Kidney (tissue), 14 donors: ENCODE data around the gene CFDP1. TPM values are rescaled to one million over a fixed set of nuclear protein-coding genes. Genes with fewer than 3 reads are reported as not detected.

Source experiments
- DNase-seq, 5 donors: peaks; one replicate each; pipeline ENCODE4 v3.0.0-alpha.2; 2013 to 2020
- FAIRE-seq: peaks from 2 replicates; lab custom pipeline; 2012; peaks lifted over from hg19 to GRCh38; lab: Jason Lieb, UNC
- H3K27ac ChIP-seq, 2 donors: one replicate each; pipeline ENCODE4 v1.7.0; 2013; ENCODE audit warnings: low read depth in 2 of 2, low read length in 2 of 2, inconsistent platforms in 1 of 2
- H3K27me3 ChIP-seq: one replicate; pipeline ENCODE4 v1.7.1; 2013; ENCODE audit warnings: low read length, inconsistent platforms; ENCODE audit not compliant: control insufficient read depth, insufficient read depth
- H3K36me3 ChIP-seq, 3 donors: one replicate each; pipeline versions ENCODE4 v1.7.0 to v1.7.1; 2013; ENCODE audit warnings: low read length in 3 of 3, control low read depth in 1 of 3, inconsistent platforms in 1 of 3; ENCODE audit not compliant: insufficient read depth in 3 of 3, control insufficient read depth in 2 of 3
- H3K4me1 ChIP-seq, 3 donors: one replicate each; pipeline versions ENCODE4 v1.7.0 to v1.7.1; 2013; ENCODE audit warnings: low read length in 3 of 3, inconsistent platforms in 1 of 3, low read depth in 1 of 3; ENCODE audit not compliant: control insufficient read depth in 2 of 3, insufficient read depth in 2 of 3
- H3K4me3 ChIP-seq, 3 donors: one replicate each; pipeline versions ENCODE4 v1.7.0 to v1.8.1; 2013; ENCODE audit warnings: low read length in 3 of 3, control low read depth in 1 of 3, inconsistent platforms in 1 of 3
- H3K9ac ChIP-seq, 3 donors: one replicate each; pipeline versions ENCODE4 v1.7.0 to v1.7.1; 2013; ENCODE audit warnings: low read length in 3 of 3, control low read depth in 1 of 3, inconsistent platforms in 1 of 3
- H3K9me3 ChIP-seq, 3 donors: one replicate each; pipeline versions ENCODE4 v1.7.0 to v1.7.1; 2013; ENCODE audit warnings: low read length in 3 of 3, control low read depth in 1 of 3, inconsistent platforms in 1 of 3; ENCODE audit not compliant: control insufficient read depth in 2 of 3, insufficient read depth in 1 of 3
- intact Hi-C: fragments of 100-400 bp; cut with DNase I; formaldehyde crosslinking; loops from one replicate; pipeline ENCODE4 v1.11.1; 2022
- polyA plus RNA-seq: library from polyadenylated mRNA; stranded (reverse); fragments of 350-450 nt; fragmentation: Illumina TruSeq; extraction: RNeasy Lipid Tissue Mini Kit (QIAGEN cat#74804); gene quantifications from one replicate; pipeline ENCODE4 v1.2.3, GENCODE V29; 2014; ENCODE audit warnings: low read depth, low replicate concordance; ENCODE audit not compliant: insufficient read depth
- total RNA-seq: library from RNA; stranded (reverse); fragmentation: NEBNext Ultra II Directional; extraction: Animal tissue kit (Norgen Biotek cat#: 25700); gene quantifications from one replicate; pipeline ENCODE4 v1.2.1, GENCODE V29; 2021
- TF ChIP-seq, protein P1 (sequence below): IDR thresholded peaks from 3 replicates; pipeline ENCODE4 v1.5.1; 2012; ENCODE audit warnings: mild to moderate bottlenecking, moderate library complexity, borderline replicate concordance; ENCODE audit not compliant: insufficient read depth; ENCODE audit errors: extremely low read depth
- donor health status: control.
- donor health status: control.
- donor health status: control.
- donor health status: control.
- donor health status: control.
- donor health status: DM: yes; HTN: yes; CAD: no.
- donor health status: Normal renal cell carcinoma (clear cell type).

Gene CFDP1
- total and polyA plus RNA-seq, 2 donors from 2014 or later, result 53.5 to 148 TPM

DNA sequence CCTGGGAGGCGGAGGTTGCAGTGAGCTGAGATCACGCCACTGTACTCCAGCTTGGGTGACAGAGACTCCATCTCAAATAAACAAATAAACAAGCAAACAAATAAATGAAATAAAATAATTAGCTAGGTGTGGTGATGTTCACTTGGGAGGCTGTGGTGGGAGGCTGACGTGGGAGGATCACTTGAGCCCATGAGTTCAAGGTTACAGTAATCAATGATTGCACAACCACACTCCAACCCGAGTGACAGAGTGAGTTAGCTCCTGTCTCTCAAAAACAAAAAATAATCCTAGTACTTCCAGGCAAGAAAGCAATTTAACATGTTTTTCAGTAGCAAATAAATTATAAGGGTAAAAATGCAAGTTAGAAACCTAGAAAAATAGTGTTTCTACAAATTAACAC lies 26.4 kb downstream of the CFDP1 start:
- FAIRE-seq, result no peak
- TF ChIP-seq, protein P1, sequence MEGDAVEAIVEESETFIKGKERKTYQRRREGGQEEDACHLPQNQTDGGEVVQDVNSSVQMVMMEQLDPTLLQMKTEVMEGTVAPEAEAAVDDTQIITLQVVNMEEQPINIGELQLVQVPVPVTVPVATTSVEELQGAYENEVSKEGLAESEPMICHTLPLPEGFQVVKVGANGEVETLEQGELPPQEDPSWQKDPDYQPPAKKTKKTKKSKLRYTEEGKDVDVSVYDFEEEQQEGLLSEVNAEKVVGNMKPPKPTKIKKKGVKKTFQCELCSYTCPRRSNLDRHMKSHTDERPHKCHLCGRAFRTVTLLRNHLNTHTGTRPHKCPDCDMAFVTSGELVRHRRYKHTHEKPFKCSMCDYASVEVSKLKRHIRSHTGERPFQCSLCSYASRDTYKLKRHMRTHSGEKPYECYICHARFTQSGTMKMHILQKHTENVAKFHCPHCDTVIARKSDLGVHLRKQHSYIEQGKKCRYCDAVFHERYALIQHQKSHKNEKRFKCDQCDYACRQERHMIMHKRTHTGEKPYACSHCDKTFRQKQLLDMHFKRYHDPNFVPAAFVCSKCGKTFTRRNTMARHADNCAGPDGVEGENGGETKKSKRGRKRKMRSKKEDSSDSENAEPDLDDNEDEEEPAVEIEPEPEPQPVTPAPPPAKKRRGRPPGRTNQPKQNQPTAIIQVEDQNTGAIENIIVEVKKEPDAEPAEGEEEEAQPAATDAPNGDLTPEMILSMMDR, result no peak

DNA sequence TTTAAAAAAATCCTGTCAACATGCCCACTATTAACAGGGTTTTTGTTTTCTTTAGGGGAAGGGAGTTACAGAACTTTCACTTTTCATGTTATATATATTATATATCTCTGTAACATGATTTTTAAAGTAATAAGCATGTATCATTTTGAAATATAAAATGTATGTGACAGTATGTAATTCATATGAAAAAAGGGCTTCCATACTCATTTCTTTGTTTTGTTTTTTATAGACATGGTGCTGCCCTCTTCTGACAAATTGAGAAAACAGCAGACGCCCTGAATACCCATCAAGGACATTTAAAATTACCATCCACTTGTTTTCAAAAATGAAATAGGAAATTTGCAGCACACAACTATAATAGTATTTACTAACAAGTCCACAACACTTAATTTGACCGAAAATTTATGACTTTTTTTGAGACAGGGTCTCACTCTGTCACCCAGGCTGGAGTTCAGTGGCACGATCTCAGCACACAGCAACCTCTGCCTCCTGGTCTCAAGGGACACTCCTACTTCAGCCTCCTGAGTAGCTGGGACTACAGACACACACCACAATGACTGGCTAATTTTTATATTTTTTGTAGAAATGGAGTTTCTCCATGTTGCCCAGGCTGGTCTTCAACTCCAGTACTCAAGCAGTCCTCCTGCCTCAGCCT lies 30.4 kb downstream of the CFDP1 start:
- H3K27me3 ChIP-seq, result no peaks in the 10 kb centered on the region
- H3K36me3 ChIP-seq, result no peaks in the 10 kb centered on the region
- H3K4me1 ChIP-seq, result peaks cover 0 to 11% (median 7%) of the 10 kb centered on the region in 3 donors
- intact Hi-C loops, result no loop called here
- H3K27ac ChIP-seq, result no peak overlapping the region
- TF ChIP-seq, protein P1, result peak; percentile 56
- H3K9ac ChIP-seq, result no peak overlapping the region
- H3K9me3 ChIP-seq, result no peaks in the 10 kb centered on the region
- H3K4me3 ChIP-seq, result no peak overlapping the region
- DNase-seq (peak in 2 of 5 donors; percentile 42 to 58), FAIRE-seq (peak; percentile 71)

More for the DNA sequence above, 26.4 kb downstream of the CFDP1 start:
- Histone ChIP-seq H3K4me1 (peaks cover 0 to 6% (median 5%) of the 10 kb centered on the region in 3 donors), H3K9me3 (no peaks in the 10 kb centered on the region), H3K27ac (no peak overlapping the region), H3K36me3 (peaks cover 0 to 4% (median 2%) of the 10 kb centered on the region in 3 donors), H3K27me3 (no peaks in the 10 kb centered on the region), H3K4me3 (no peak overlapping the region), H3K9ac (no peak overlapping the region)
- no peak for DNase-seq
- intact Hi-C loops, result no loop called here

DNA sequence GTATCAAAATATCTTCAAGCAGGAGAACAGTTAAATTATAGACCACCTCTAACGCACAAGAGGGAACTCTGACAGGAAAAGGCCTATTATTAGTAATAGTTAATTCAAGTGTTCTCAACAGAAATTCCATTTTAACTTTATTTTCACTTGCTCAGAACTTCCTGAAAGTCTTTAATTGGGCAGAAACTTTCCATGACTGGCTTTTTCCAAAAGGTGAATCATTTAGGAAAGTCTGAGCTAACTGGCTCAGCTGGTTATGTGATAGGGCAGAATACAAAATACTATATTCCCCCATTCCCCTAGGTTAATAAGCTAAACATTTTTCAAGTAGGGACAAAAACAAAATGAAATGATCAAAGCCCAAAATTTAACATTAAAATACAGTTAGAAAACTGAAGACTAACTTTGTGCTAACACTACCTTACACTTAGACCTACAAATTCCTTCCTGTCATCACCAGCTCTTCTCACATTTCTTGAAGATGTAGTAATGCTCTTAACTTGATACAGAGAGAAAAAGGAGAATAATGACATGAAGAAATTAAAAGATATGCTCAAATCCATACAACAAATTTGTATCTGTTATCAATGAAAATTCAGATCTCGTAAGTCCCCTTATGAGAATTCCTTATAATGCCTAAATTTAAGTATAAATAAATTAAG lies 31.0 kb downstream of the CFDP1 start:
- H3K27ac ChIP-seq, result peak overlapping the region; percentile 51 to 54
- H3K9ac ChIP-seq, result peak overlapping the region in 2 of 3 donors; percentile 41 to 67
- TF ChIP-seq, protein P1, result no peak
- H3K4me1 ChIP-seq, result peaks cover 0 to 11% (median 7%) of the 10 kb centered on the region in 3 donors
- H3K36me3 ChIP-seq, result no peaks in the 10 kb centered on the region
- H3K4me3 ChIP-seq, result no peak overlapping the region
- DNase-seq (no peak), FAIRE-seq (no peak)
- H3K9me3 ChIP-seq, result no peaks in the 10 kb centered on the region
- intact Hi-C loops, result no loop called here
- H3K27me3 ChIP-seq, result no peaks in the 10 kb centered on the region
